C4-2B (cell line): ENCODE data around the gene S100Z.
"Not testable (repeated sequence)": the region's sequence is repeated elsewhere in the genome, so short reads cannot be mapped to it uniquely, and the experiment has no call there.

ENCODE experiments used
- H3K27ac ChIP-seq: fragments of 450-650 bp; 2 replicates; pipeline ENCODE4 v1.5.1; 2017
- CTCF ChIP-seq: fragments of 450-650 bp; conservative IDR thresholded peaks from 2 replicates; pipeline ENCODE4 v1.5.1; 2017; ENCODE audit warnings: mild to moderate bottlenecking
- ZFX ChIP-seq: fragments of 450-650 bp; IDR thresholded peaks from 2 replicates; pipeline ENCODE4 v1.6.1; 2017

The S100Z gene

GRCh38 chr5:76908166-76908565 is 58.4 kb downstream of the S100Z start:
- H3K27ac ChIP-seq = no peak overlapping the region
- TF ChIP-seq ZFX = no peak

- not testable (repeated sequence) for H3K27ac ChIP-seq
Measured at GRCh38 chr5:76910344-76910933, 60.6 kb downstream of the S100Z start.

GRCh38 chr5:76914671-76915070 is 64.9 kb downstream of the S100Z start:
- not testable (repeated sequence) for H3K27ac ChIP-seq

- TF ChIP-seq CTCF = no peak
- TF ChIP-seq ZFX = no peak
- H3K27ac ChIP-seq = no peak overlapping the region
Measured at GRCh38 chr5:76918539-76918938, 68.7 kb downstream of the S100Z start.

GRCh38 chr5:76920491-76920890 is 70.7 kb downstream of the S100Z start:
- TF ChIP-seq CTCF = no peak
- H3K27ac ChIP-seq = no peak overlapping the region

- TF ChIP-seq ZFX (no peak), CTCF (no peak)
- peak overlapping the region; percentile 57 for H3K27ac ChIP-seq
Measured at GRCh38 chr5:76926329-76927105, 76.7 kb downstream of the S100Z start.

GRCh38 chr5:76927961-76928360 is 78.1 kb downstream of the S100Z start:
- TF ChIP-seq ZFX (no peak), CTCF (no peak)
- H3K27ac ChIP-seq = no peak overlapping the region

GRCh38 chr5:76930083-76930482 is 80.3 kb downstream of the S100Z start:
- H3K27ac ChIP-seq = no peak overlapping the region
- TF ChIP-seq ZFX (no peak), CTCF (no peak)

- TF ChIP-seq ZFX = no peak
- no peak for TF ChIP-seq CTCF
- H3K27ac ChIP-seq = no peak overlapping the region
Measured at GRCh38 chr5:76938177-76938576, 88.4 kb downstream of the S100Z start.
